MM.1S (cell line): ENCODE results near the gene PKP2.

ENCODE experiments used
- DNase-seq: peaks from one replicate; pipeline ENCODE4 v3.0.0-alpha.2; 2015
- H2AFZ ChIP-seq: fragments of 300-600 bp; sonication (generic); 2 replicates; pipeline ENCODE4 v1.6.0; 2016; ENCODE audit warnings: antibody characterized with exemption, low read length
- H3F3A ChIP-seq: fragments of 300-600 bp; sonication (generic); 2 replicates; pipeline ENCODE4 v1.6.1; 2016; ENCODE audit warnings: mild to moderate bottlenecking, antibody characterized with exemption, low read length, moderate library complexity, mixed read lengths; ENCODE audit not compliant: insufficient read depth
- H3K27ac ChIP-seq: fragments of 300-600 bp; sonication (generic); 2 replicates; pipeline ENCODE4 v1.5.1; 2016; ENCODE audit warnings: mild to moderate bottlenecking, low read length
- H3K27me3 ChIP-seq: fragments of 300-600 bp; sonication (generic); replicated peaks from 2 replicates; pipeline ENCODE4 v1.6.0; 2016; ENCODE audit warnings: low read length; ENCODE audit not compliant: insufficient read depth
- H3K36me3 ChIP-seq: fragments of 300-600 bp; sonication (generic); replicated peaks from 2 replicates; pipeline ENCODE4 v1.6.1; 2016; ENCODE audit warnings: mild to moderate bottlenecking, low read length, mixed read lengths; ENCODE audit not compliant: insufficient read depth
- H3K4me1 ChIP-seq: fragments of 300-600 bp; sonication (generic); 2 replicates; pipeline ENCODE4 v1.6.1; 2016; ENCODE audit warnings: low read length, mixed read lengths
- H3K4me2 ChIP-seq: fragments of 300-600 bp; sonication (generic); 2 replicates; pipeline ENCODE4 v1.6.0; 2016; ENCODE audit warnings: low read depth, low read length
- H3K4me3 ChIP-seq: fragments of 300-600 bp; sonication (generic); 2 replicates; pipeline ENCODE4 v1.5.1; 2016; ENCODE audit warnings: low read length, mixed read lengths
- H3K79me2 ChIP-seq: fragments of 300-600 bp; sonication (generic); 2 replicates; pipeline ENCODE4 v1.6.1; 2016; ENCODE audit warnings: mixed run types, low read length, mixed read lengths
- H3K9ac ChIP-seq: fragments of 300-600 bp; sonication (generic); 2 replicates; pipeline ENCODE4 v1.6.1; 2016; ENCODE audit warnings: low read length, mixed read lengths
- H3K9me2 ChIP-seq: fragments of 300-600 bp; sonication (generic); replicated peaks from 2 replicates; pipeline ENCODE4 v1.6.1; 2016; ENCODE audit warnings: mild to moderate bottlenecking, low read length, mixed read lengths; ENCODE audit not compliant: insufficient read depth
- H3K9me3 ChIP-seq: fragments of 300-600 bp; sonication (generic); replicated peaks from 2 replicates; pipeline ENCODE4 v1.6.1; 2016; ENCODE audit warnings: mild to moderate bottlenecking, low read length, mixed read lengths; ENCODE audit not compliant: insufficient read depth
- H4K20me1 ChIP-seq: fragments of 300-600 bp; sonication (generic); 2 replicates; pipeline ENCODE4 v1.6.1; 2016; ENCODE audit warnings: mild to moderate bottlenecking, low read length, moderate library complexity, mixed read lengths; ENCODE audit not compliant: insufficient read depth
- EZH2 ChIP-seq: fragments of 300-600 bp; sonication (generic); optimal IDR thresholded peaks from 2 replicates; pipeline ENCODE3; 2017; ENCODE audit warnings: low read depth, mild to moderate bottlenecking, antibody characterized with exemption, low read length, mixed read lengths
- EZH2phosphoT487 ChIP-seq: fragments of 300-600 bp; sonication (generic); IDR thresholded peaks from 2 replicates; pipeline ENCODE4 v1.6.1; 2018; ENCODE audit warnings: antibody characterized with exemption, low read length
- TF ChIP-seq, protein P1 (sequence below): fragments of 300-600 bp; sonication (generic); IDR thresholded peaks from 2 replicates; pipeline ENCODE4 v1.5.1; 2016; ENCODE audit warnings: antibody characterized with exemption, low read length, mixed read lengths

The PKP2 gene

DNA sequence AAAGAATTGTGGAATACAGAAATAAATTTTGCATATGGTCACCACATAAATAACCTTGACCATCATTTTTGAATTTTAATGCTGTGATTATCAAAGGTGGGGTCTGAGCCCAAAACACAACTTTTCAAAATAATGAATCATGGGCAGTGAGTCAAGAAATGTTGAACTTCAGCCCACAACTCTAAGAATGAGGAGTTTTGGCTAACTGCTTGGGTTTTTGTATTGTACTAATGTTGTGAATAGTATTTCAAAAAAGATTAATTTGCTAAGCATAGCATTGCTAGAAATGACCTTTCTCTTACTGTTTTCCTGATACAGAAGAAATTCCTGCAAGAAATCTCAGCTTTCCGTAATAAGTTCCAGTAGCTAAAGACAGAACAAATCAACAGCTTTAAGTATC, 116.5 kb downstream of the PKP2 start:
- H3K4me2 ChIP-seq: no peak overlapping the region
- H4K20me1 ChIP-seq: no peaks in the 10 kb centered on the region
- TF ChIP-seq, protein P1, sequence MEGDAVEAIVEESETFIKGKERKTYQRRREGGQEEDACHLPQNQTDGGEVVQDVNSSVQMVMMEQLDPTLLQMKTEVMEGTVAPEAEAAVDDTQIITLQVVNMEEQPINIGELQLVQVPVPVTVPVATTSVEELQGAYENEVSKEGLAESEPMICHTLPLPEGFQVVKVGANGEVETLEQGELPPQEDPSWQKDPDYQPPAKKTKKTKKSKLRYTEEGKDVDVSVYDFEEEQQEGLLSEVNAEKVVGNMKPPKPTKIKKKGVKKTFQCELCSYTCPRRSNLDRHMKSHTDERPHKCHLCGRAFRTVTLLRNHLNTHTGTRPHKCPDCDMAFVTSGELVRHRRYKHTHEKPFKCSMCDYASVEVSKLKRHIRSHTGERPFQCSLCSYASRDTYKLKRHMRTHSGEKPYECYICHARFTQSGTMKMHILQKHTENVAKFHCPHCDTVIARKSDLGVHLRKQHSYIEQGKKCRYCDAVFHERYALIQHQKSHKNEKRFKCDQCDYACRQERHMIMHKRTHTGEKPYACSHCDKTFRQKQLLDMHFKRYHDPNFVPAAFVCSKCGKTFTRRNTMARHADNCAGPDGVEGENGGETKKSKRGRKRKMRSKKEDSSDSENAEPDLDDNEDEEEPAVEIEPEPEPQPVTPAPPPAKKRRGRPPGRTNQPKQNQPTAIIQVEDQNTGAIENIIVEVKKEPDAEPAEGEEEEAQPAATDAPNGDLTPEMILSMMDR: no peak
- TF ChIP-seq EZH2phosphoT487: no peak
- no peak for TF ChIP-seq EZH2
- H3K79me2 ChIP-seq: no peaks in the 10 kb centered on the region
- no peaks in the 10 kb centered on the region for H3K4me1 ChIP-seq
- no peaks in the 10 kb centered on the region for H3K27me3 ChIP-seq
- H3K9me2 ChIP-seq: no peaks in the 10 kb centered on the region
- H2AFZ ChIP-seq: no peak overlapping the region
- H3K9me3 ChIP-seq: no peaks in the 10 kb centered on the region
- H3K9ac ChIP-seq: no peak overlapping the region
- no peak overlapping the region for H3K4me3 ChIP-seq
- H3F3A ChIP-seq: no peaks in the 10 kb centered on the region
- no peak overlapping the region for H3K27ac ChIP-seq
- H3K36me3 ChIP-seq: no peaks in the 10 kb centered on the region
- DNase-seq: no peak

- Histone ChIP-seq H3K27me3 (no peaks in the 10 kb centered on the region), H3K27ac (no peak overlapping the region), H3K9ac (no peak overlapping the region), H3K4me2 (no peak overlapping the region), H3K9me3 (no peaks in the 10 kb centered on the region), H3K9me2 (no peaks in the 10 kb centered on the region), H3K4me1 (no peaks in the 10 kb centered on the region), H2AFZ (no peak overlapping the region), H3K79me2 (no peaks in the 10 kb centered on the region), H3F3A (no peaks in the 10 kb centered on the region), H3K36me3 (no peaks in the 10 kb centered on the region), H4K20me1 (no peaks in the 10 kb centered on the region), H3K4me3 (no peak overlapping the region)
- no peak for DNase-seq
- no peak for TF ChIP-seq EZH2
- TF ChIP-seq, protein P1: no peak
- TF ChIP-seq EZH2phosphoT487: no peak
Observed at GRCh38 chr12:32777691-32778175, 118.8 kb downstream of the PKP2 start.

DNA sequence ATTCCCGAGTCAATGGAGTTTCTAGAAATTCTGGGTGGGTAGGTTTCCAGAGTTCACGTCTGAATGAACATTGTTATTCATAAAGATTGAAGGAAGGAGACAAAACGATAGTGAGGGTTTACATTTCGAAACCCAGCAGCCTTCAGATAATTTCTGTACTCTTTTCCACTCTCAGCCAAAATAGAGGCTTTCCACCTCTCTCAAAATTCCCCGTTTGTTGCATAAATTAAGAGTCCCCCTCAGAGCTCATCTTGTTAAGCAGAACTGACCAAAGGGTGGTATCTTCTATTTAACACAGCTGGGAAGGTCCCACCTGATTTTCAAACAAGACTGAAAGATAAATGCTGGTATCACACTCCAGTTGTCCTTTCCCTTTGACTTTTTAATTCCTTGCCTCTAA, 119.4 kb downstream of the PKP2 start:
- no peaks in the 10 kb centered on the region for H3K27me3 ChIP-seq
- H3F3A ChIP-seq: no peaks in the 10 kb centered on the region
- H2AFZ ChIP-seq: no peak overlapping the region
- no peak overlapping the region for H3K9ac ChIP-seq
- H3K79me2 ChIP-seq: no peaks in the 10 kb centered on the region
- H3K9me3 ChIP-seq: no peaks in the 10 kb centered on the region
- no peaks in the 10 kb centered on the region for H4K20me1 ChIP-seq
- H3K4me1 ChIP-seq: no peaks in the 10 kb centered on the region
- H3K4me3 ChIP-seq: no peak overlapping the region
- DNase-seq: no peak
- H3K36me3 ChIP-seq: no peaks in the 10 kb centered on the region
- TF ChIP-seq, protein P1: no peak
- no peak for TF ChIP-seq EZH2
- H3K27ac ChIP-seq: no peak overlapping the region
- H3K4me2 ChIP-seq: no peak overlapping the region
- no peaks in the 10 kb centered on the region for H3K9me2 ChIP-seq

DNA sequence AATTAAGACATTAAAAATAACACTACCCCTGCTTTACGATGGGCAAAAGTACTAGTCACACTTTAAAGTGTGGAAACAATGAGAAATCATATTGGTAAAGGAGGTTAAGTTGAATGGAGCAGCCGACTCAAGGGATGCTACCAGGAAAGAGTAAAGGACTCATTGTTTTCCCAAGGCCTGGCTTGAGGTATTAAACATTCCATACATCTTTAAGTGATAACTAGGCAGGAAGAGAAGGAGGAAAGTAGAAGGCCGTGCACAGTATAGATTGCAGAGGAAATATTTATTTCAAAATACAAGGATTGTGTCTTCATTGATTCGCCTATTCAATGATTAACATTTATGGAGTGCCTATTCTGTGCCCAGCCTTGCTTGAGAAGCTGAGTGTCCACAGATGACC, 120.3 kb downstream of the PKP2 start:
- H3K4me3 ChIP-seq: no peak overlapping the region
- no peaks in the 10 kb centered on the region for H3K27me3 ChIP-seq
- no peak overlapping the region for H3K27ac ChIP-seq
- no peak for DNase-seq
- H4K20me1 ChIP-seq: no peaks in the 10 kb centered on the region
- TF ChIP-seq, protein P1: no peak
- no peak for TF ChIP-seq EZH2
- TF ChIP-seq EZH2phosphoT487: no peak
- H3F3A ChIP-seq: no peaks in the 10 kb centered on the region
- no peaks in the 10 kb centered on the region for H3K79me2 ChIP-seq
- no peaks in the 10 kb centered on the region for H3K9me3 ChIP-seq
- H3K4me1 ChIP-seq: no peaks in the 10 kb centered on the region
- no peaks in the 10 kb centered on the region for H3K36me3 ChIP-seq
- no peak overlapping the region for H3K4me2 ChIP-seq
- H3K9me2 ChIP-seq: no peaks in the 10 kb centered on the region
- no peak overlapping the region for H3K9ac ChIP-seq
- no peak overlapping the region for H2AFZ ChIP-seq
